Esophagus muscularis mucosa (tissue), 4 donors: ENCODE results near the gene SAP130. TPM values are rescaled to one million over a fixed set of nuclear protein-coding genes. Genes with fewer than 3 reads are reported as not detected.

Experiments
- DNase-seq: peaks from one replicate; pipeline ENCODE4 v3.0.0-alpha.2; 2017; ENCODE audit errors: extremely low spot score
- H3K27ac ChIP-seq, 4 donors: fragments of 200-600 bp; sonication (generic); replicated peaks in 1 of 4; 1 replicate in 3 of 4; 2 replicates in 1 of 4; pipeline ENCODE4 v1.5.1; 2016 to 2019; ENCODE audit warnings: mild to moderate bottlenecking in 1 of 4
- H3K27me3 ChIP-seq, 4 donors: fragments of 200-600 bp; sonication (generic); one replicate each; pipeline versions ENCODE4 v1.5.1 to v1.6.0; 2016 to 2019
- H3K36me3 ChIP-seq, 4 donors: fragments of 200-600 bp; sonication (generic); one replicate each; pipeline ENCODE4 v1.5.1; 2016 to 2019
- H3K4me1 ChIP-seq, 4 donors: fragments of 200-600 bp; sonication (generic); one replicate each; pipeline ENCODE4 v1.5.1; 2016 to 2019
- H3K4me3 ChIP-seq, 4 donors: fragments of 200-600 bp; sonication (generic); 1 replicate in 2 of 4; 2 replicates in 2 of 4; pipeline ENCODE4 v1.5.1; 2016 to 2019; ENCODE audit warnings: mild to moderate bottlenecking in 4 of 4, moderate library complexity in 1 of 4
- H3K9me3 ChIP-seq, 4 donors: fragments of 200-600 bp; sonication (generic); 1 replicate in 3 of 4; 2 replicates in 1 of 4; pipeline ENCODE4 v1.5.1; 2016 to 2019
- EP300 ChIP-seq: sonication (generic); formaldehyde crosslinking; IDR thresholded peaks from one replicate; pipeline ENCODE4 v1.6.1; 2017; ENCODE audit warnings: antibody characterized with exemption
- POLR2A ChIP-seq: fragments of 450-650 bp; IDR thresholded peaks from one replicate; pipeline ENCODE4 v1.6.1; 2017; ENCODE audit warnings: antibody characterized with exemption, moderate library complexity, mild to moderate bottlenecking, low read depth
- POLR2AphosphoS5 ChIP-seq, 2 donors: sonication (generic); formaldehyde crosslinking; IDR thresholded peaks; one replicate each; pipeline ENCODE4 v1.6.1; 2017; ENCODE audit warnings: antibody characterized with exemption in 2 of 2
- WGBS: methylation state at CpG from one replicate; pipeline ENCODE4 v1.1.5; 2018; 5-methylcytosine and 5-hydroxymethylcytosine counted together
- intact Hi-C: fragments of 100-400 bp; cut with DNase I; formaldehyde crosslinking; loops from one replicate; pipeline ENCODE4 v1.15.1; 2023
- total RNA-seq, 4 donors: library from RNA; depleted of rRNA; stranded (reverse); fragments of >200 nt; gene quantifications; one replicate each; pipeline versions ENCODE4 v1.1.0 to v1.2.1, GENCODE V29; 2016
- TF ChIP-seq, protein P1 (sequence below), 3 experiments: fragments of 200-600 bp in 2 of 3; fragments of 450-650 bp in 1 of 3; sonication (generic) in 2 of 3; IDR thresholded peaks; one replicate each; pipeline ENCODE4 v1.5.1; 2017 to 2019; ENCODE audit warnings: antibody characterized with exemption in 3 of 3, mild to moderate bottlenecking in 2 of 3, moderate library complexity in 1 of 3

The SAP130 gene
- total RNA-seq, 4 donors from 2014 or later, result 6.8 to 12.3 (median 10.7) TPM

- H3K27ac ChIP-seq, result no peak overlapping the region
- no peaks in the 10 kb centered on the region for H3K9me3 ChIP-seq
- 50% methylated on average over 5 of the region's 5 CpGs for WGBS
- H3K4me3 ChIP-seq, result no peak overlapping the region
- intact Hi-C loops, result no loop called here
- H3K27me3 ChIP-seq, result no peaks in the 10 kb centered on the region
- DNase-seq, result no peak
- TF ChIP-seq POLR2AphosphoS5 (IDR thresholded peaks at IDR 0.05), result no peak
- TF ChIP-seq EP300, result no peak
- TF ChIP-seq POLR2A, result no peak
- TF ChIP-seq, protein P1, sequence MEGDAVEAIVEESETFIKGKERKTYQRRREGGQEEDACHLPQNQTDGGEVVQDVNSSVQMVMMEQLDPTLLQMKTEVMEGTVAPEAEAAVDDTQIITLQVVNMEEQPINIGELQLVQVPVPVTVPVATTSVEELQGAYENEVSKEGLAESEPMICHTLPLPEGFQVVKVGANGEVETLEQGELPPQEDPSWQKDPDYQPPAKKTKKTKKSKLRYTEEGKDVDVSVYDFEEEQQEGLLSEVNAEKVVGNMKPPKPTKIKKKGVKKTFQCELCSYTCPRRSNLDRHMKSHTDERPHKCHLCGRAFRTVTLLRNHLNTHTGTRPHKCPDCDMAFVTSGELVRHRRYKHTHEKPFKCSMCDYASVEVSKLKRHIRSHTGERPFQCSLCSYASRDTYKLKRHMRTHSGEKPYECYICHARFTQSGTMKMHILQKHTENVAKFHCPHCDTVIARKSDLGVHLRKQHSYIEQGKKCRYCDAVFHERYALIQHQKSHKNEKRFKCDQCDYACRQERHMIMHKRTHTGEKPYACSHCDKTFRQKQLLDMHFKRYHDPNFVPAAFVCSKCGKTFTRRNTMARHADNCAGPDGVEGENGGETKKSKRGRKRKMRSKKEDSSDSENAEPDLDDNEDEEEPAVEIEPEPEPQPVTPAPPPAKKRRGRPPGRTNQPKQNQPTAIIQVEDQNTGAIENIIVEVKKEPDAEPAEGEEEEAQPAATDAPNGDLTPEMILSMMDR (IDR thresholded peaks at IDR 0.05), result no peak
- peaks cover 0 to 68% (median 36%) of the 10 kb centered on the region in 4 donors for H3K36me3 ChIP-seq
- no peaks in the 10 kb centered on the region for H3K4me1 ChIP-seq
Observed at GRCh38 chr2:127961729-127962128, 66.1 kb downstream of the SAP130 start.

DNA sequence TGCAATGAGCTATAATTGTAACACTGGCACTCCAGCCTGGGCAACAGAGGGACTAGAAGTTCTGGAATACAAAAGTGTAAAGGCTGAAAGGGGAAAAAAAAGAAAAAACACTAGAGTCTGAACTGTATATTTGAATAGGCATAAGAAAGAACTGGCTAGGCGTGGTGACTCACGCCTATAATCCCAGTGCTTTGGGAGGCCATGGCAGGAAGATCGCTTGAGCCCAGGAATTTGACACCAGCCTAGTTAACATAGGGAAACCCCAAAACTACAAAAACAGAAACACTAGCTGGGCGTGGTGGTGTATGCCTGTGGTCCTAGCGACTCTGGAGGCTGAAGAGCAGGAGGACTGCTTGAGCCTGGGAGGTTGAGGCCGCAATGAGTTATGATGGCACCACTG lies 70.6 kb downstream of the SAP130 start:
- H3K27ac ChIP-seq, result no peak overlapping the region
- WGBS, result 96% methylated on average over 6 of the region's 6 CpGs
- peaks cover 16 to 22% (median 18%) of the 10 kb centered on the region in 4 donors for H3K4me1 ChIP-seq
- no peak overlapping the region for H3K4me3 ChIP-seq
- no peaks in the 10 kb centered on the region for H3K9me3 ChIP-seq
- DNase-seq, result no peak
- intact Hi-C loops, result no loop called here
- no peaks in the 10 kb centered on the region for H3K27me3 ChIP-seq
- no peak for TF ChIP-seq EP300
- TF ChIP-seq POLR2AphosphoS5 (IDR thresholded peaks at IDR 0.05), result no peak
- no peak for TF ChIP-seq POLR2A
- TF ChIP-seq, protein P1 (IDR thresholded peaks at IDR 0.05), result no peak
- peaks cover 0 to 51% (median 34%) of the 10 kb centered on the region in 4 donors for H3K36me3 ChIP-seq

GRCh38 chr2:127954857-127955256 lies 73.0 kb downstream of the SAP130 start:
- TF ChIP-seq POLR2A (no peak), POLR2AphosphoS5 (IDR thresholded peaks at IDR 0.05) (no peak), EP300 (no peak)
- TF ChIP-seq, protein P1 (IDR thresholded peaks at IDR 0.05), result no peak
- Histone ChIP-seq H3K27me3 (no peaks in the 10 kb centered on the region), H3K36me3 (peaks cover 7 to 62% (median 49%) of the 10 kb centered on the region in 4 donors), H3K4me1 (peaks cover 16 to 23% (median 18%) of the 10 kb centered on the region in 4 donors), H3K27ac (no peak overlapping the region), H3K9me3 (no peaks in the 10 kb centered on the region), H3K4me3 (no peak overlapping the region)
- no peak for DNase-seq
- intact Hi-C loops, result no loop called here
- WGBS, result 84% methylated on average over 8 of the region's 8 CpGs

- Histone ChIP-seq H3K27me3 (no peaks in the 10 kb centered on the region), H3K36me3 (peaks cover 17 to 67% (median 56%) of the 10 kb centered on the region in 4 donors), H3K4me3 (no peak overlapping the region), H3K9me3 (no peaks in the 10 kb centered on the region), H3K27ac (peak overlapping the region; percentile 57 to 72 (median 64)), H3K4me1 (peaks cover 16 to 23% (median 18%) of the 10 kb centered on the region in 4 donors)
- TF ChIP-seq EP300 (no peak), POLR2AphosphoS5 (IDR thresholded peaks at IDR 0.05) (no peak), POLR2A (no peak)
- TF ChIP-seq, protein P1 (IDR thresholded peaks at IDR 0.05), result no peak
- intact Hi-C loops, result no loop called here
- no peak for DNase-seq
- WGBS, result 94% methylated on average over 2 of the region's 2 CpGs
Observed at GRCh38 chr2:127953849-127954248, 74.0 kb downstream of the SAP130 start.
